GM06990 (cell line): ENCODE data around the gene ZNF598.

ENCODE experiments used
- DNase-seq: peaks from one replicate; pipeline ENCODE4 v3.0.0-alpha.2; 2011; ENCODE audit not compliant: insufficient read length; ENCODE audit errors: extremely low read depth
- H3K27me3 ChIP-seq: replicated peaks from 2 replicates; pipeline ENCODE4 v1.6.0; 2011; ENCODE audit warnings: low read length; ENCODE audit not compliant: control insufficient read depth, insufficient read depth
- H3K36me3 ChIP-seq: 2 replicates; pipeline ENCODE4 v1.5.1; 2011; ENCODE audit warnings: low read length; ENCODE audit not compliant: control insufficient read depth, insufficient read depth
- H3K4me3 ChIP-seq: replicated peaks from 2 replicates; pipeline ENCODE4 v1.5.1; 2011; ENCODE audit warnings: low read depth, mild to moderate bottlenecking, control low read depth, low read length
- CTCF ChIP-seq: IDR thresholded peaks from 2 replicates; pipeline ENCODE4 v1.5.1; 2011; ENCODE audit warnings: low read length, control low read depth, mild to moderate bottlenecking, inconsistent platforms; ENCODE audit not compliant: insufficient read depth, poor library complexity, severe bottlenecking

The ZNF598 gene

GRCh38 chr16:1985466-1986150 is 24.0 kb downstream of the ZNF598 start:
- H3K4me3 ChIP-seq = peak overlapping the region; percentile 90
- TF ChIP-seq CTCF = no peak
- peaks cover 11% of the 10 kb centered on the region for H3K36me3 ChIP-seq
- no peaks in the 10 kb centered on the region; the same call in 1 of the 2 replicates for H3K27me3 ChIP-seq
- no peak for DNase-seq

- no peaks in the 10 kb centered on the region; the same call in 1 of the 2 replicates for H3K27me3 ChIP-seq
- peaks cover 11% of the 10 kb centered on the region for H3K36me3 ChIP-seq
- no peak for TF ChIP-seq CTCF
- peak overlapping the region; percentile 90 for H3K4me3 ChIP-seq
- DNase-seq = no peak
Observed at GRCh38 chr16:1984347-1985225, 25.0 kb downstream of the ZNF598 start.

GRCh38 chr16:1983544-1984346 is 25.9 kb downstream of the ZNF598 start, which contains the start of gene GFER:
Gene GFER, plus strand, starts transcription at chr16:1984193. Its CDS starts 26 bp downstream, at chr16:1984219.
- peaks cover 11% of the 10 kb centered on the region for H3K36me3 ChIP-seq
- no peaks in the 10 kb centered on the region; the same call in 1 of the 2 replicates for H3K27me3 ChIP-seq
- TF ChIP-seq CTCF = peak; percentile 40
- peak within 1 kb of the TSS; percentile 90 for H3K4me3 ChIP-seq
- peak; percentile 91 for DNase-seq

- Histone ChIP-seq H3K27me3 (no peaks in the 10 kb centered on the region; the same call in 1 of the 2 replicates), H3K36me3 (peaks cover 14% of the 10 kb centered on the region), H3K4me3 (no peak overlapping the region)
- no peak for DNase-seq
- no peak for TF ChIP-seq CTCF
Observed at GRCh38 chr16:1982991-1983543, 26.6 kb downstream of the ZNF598 start.

GRCh38 chr16:1982013-1982433 is 27.6 kb downstream of the ZNF598 start:
- peaks cover 19% of the 10 kb centered on the region for H3K36me3 ChIP-seq
- no peak for DNase-seq

More at GRCh38 chr16:1982013-1982433, 27.6 kb downstream of the ZNF598 start:
- TF ChIP-seq CTCF = no peak
- Histone ChIP-seq H3K4me3 (no peak overlapping the region), H3K27me3 (no peaks in the 10 kb centered on the region; the same call in 1 of the 2 replicates)
